SJCRH30 (cell line): ENCODE measurements around the gene GULP1. TPM values are rescaled to one million over a fixed set of nuclear protein-coding genes. Genes with fewer than 3 reads are reported as not detected.

Source experiments
- DNase-seq, 2 experiments: peaks; one replicate each; pipeline ENCODE4 v3.0.0-alpha.2; 2015 to 2020
- H3K27ac ChIP-seq: fragments of 250-450 bp; sonication (Bioruptor Pico); 2 replicates; pipeline ENCODE4 v1.5.1; 2020; ENCODE audit warnings: mild to moderate bottlenecking, moderate library complexity
- H3K27me3 ChIP-seq: fragments of 250-450 bp; sonication (Bioruptor Pico); 2 replicates; pipeline ENCODE4 v1.5.1; 2020; ENCODE audit warnings: mild to moderate bottlenecking, moderate library complexity
- H3K36me3 ChIP-seq: fragments of 250-450 bp; sonication (Bioruptor Pico); 2 replicates; pipeline ENCODE4 v1.5.1; 2020; ENCODE audit warnings: mild to moderate bottlenecking, moderate library complexity
- H3K4me1 ChIP-seq: fragments of 250-450 bp; sonication (Bioruptor Pico); 2 replicates; pipeline ENCODE4 v1.5.1; 2020; ENCODE audit warnings: mild to moderate bottlenecking, moderate library complexity
- H3K4me3 ChIP-seq: fragments of 250-450 bp; sonication (Bioruptor Pico); 2 replicates; pipeline ENCODE4 v1.5.1; 2020; ENCODE audit warnings: mild to moderate bottlenecking, moderate library complexity
- H3K9me3 ChIP-seq: fragments of 250-450 bp; sonication (Bioruptor Pico); replicated peaks from 2 replicates; pipeline ENCODE4 v1.5.1; 2020; ENCODE audit warnings: mild to moderate bottlenecking, moderate library complexity
- total RNA-seq: library from RNA; depleted of rRNA; stranded (reverse); fragments of >200 nt; shearing (Covaris generic); gene quantifications from 2 replicates; pipeline ENCODE4 v1.2.3, GENCODE V29; 2014

GULP1 gene
- total RNA-seq, 1 experiment from 2014 or later: 90.0 TPM

DNA sequence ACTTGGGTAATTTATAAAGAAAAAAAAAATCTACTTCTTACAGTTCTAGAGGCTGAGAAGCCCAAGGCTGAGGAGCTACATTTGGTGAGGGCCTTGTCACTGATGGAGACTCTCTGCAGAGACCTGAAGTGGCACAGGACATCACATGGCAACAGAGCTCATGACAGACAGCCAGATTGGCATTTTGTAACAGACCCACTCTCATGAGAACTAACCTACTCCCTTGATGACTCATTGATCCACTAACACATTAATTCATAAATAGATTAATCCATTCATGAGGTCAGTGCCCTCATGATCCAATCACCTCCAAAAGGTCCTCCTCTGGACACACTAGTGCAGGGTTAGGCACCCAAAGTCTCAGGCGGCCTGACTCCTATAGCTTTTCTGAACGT, 318.4 kb downstream of the GULP1 start:
- Histone ChIP-seq H3K4me3 (no peak overlapping the region), H3K27me3 (no peaks in the 10 kb centered on the region), H3K36me3 (no peaks in the 10 kb centered on the region), H3K9me3 (peaks cover 9% of the 10 kb centered on the region), H3K4me1 (no peaks in the 10 kb centered on the region), H3K27ac (no peak overlapping the region)
- no peak for DNase-seq

DNA sequence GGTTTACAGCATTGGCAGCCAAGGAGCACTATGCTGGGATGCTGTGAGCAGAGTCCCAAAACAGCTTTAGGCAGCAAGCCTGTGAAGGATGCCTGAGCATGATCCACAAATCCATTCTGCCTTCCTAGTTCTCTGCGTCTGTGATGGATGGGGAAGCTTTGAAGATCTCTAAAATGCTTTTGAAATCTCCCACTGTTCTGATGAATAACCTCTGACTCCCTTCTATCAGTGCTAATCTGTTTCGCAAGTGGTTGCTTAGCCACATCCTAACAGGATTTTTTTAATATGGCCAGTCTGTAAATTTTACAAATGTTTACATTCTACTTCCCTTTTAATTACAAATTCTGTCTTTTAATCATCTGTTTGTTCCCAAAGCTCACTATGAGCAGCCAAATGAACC, 319.2 kb downstream of the GULP1 start:
- DNase-seq: no peak
- Histone ChIP-seq H3K36me3 (no peaks in the 10 kb centered on the region), H3K4me3 (no peak overlapping the region), H3K9me3 (peaks cover 9% of the 10 kb centered on the region), H3K27me3 (no peaks in the 10 kb centered on the region), H3K27ac (no peak overlapping the region), H3K4me1 (no peaks in the 10 kb centered on the region)

DNA sequence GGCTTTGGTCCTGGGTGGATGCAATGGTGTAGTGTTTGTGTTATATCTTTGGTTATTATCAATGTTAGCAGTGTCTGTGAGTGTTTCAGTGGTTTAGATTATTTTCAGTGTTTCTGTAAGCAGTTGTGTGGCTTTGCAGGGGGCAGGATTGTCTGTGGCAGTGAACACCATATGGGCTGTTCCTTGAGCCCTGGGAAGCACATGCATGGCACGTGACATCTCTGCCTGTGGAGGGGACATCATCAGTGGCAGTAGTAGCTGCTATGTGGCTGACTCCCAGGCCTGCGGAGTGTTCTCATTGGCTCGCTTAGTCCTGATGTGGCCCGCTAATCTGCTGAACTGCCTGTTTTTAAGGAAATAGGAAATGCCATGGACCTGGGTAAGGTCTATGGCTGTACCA, 327.5 kb downstream of the GULP1 start:
- Histone ChIP-seq H3K9me3 (no peaks in the 10 kb centered on the region; the same call in 1 of the 2 replicates), H3K4me1 (peaks cover 4% of the 10 kb centered on the region; the same call in 1 of the 2 replicates), H3K4me3 (no peak overlapping the region), H3K27ac (no peak overlapping the region), H3K27me3 (no peaks in the 10 kb centered on the region), H3K36me3 (no peaks in the 10 kb centered on the region)
- no peak for DNase-seq

GRCh38 chr2:188620916-188621315, 329.2 kb downstream of the GULP1 start:
- no peaks in the 10 kb centered on the region for H3K36me3 ChIP-seq
- H3K27ac ChIP-seq: no peak overlapping the region
- no peak for DNase-seq
- H3K4me1 ChIP-seq: peaks cover 10% of the 10 kb centered on the region
- no peaks in the 10 kb centered on the region for H3K27me3 ChIP-seq
- no peaks in the 10 kb centered on the region; the same call in 1 of the 2 replicates for H3K9me3 ChIP-seq
- no peak overlapping the region for H3K4me3 ChIP-seq

- DNase-seq: no peak
- Histone ChIP-seq H3K4me3 (no peak overlapping the region), H3K27ac (no peak overlapping the region), H3K4me1 (peaks cover 10% of the 10 kb centered on the region), H3K27me3 (no peaks in the 10 kb centered on the region), H3K9me3 (no peaks in the 10 kb centered on the region; the same call in 1 of the 2 replicates), H3K36me3 (no peaks in the 10 kb centered on the region)
Measured at GRCh38 chr2:188622601-188623260, 331.1 kb downstream of the GULP1 start.

DNA sequence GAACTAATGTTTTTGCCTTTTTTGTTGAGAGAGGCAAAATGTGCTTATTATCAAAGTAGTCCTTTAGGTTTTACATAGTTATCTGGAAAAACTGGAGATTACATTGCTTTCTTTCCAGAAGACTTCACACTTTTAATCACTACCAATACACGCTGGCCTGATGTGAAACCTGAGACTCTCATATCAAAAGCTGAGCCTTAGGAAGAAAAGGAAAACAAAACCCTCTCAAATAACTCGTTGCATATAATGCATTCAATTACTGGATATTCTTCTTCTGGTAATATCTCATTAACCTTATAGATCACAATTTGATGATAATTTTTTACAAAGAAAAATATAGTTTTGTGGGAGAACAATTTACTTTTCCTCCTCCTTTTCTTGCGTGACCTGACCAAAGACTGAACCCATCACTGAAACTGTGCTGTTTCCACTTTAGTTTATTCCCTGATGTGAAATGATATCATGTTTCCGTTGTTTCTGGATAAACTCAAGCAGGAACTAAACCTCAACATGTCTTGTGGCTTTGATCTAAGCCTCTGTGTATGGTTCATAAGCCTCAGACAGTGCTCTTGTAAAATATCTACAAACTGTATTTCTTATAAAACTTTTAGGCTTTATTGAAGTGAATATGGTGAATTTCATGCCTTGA, 332.4 kb downstream of the GULP1 start:
- H3K27ac ChIP-seq: no peak overlapping the region
- H3K9me3 ChIP-seq: no peaks in the 10 kb centered on the region; the same call in 1 of the 2 replicates
- no peaks in the 10 kb centered on the region for H3K27me3 ChIP-seq
- DNase-seq: peak in 1 of 2 experiments; percentile 92
- no peaks in the 10 kb centered on the region for H3K36me3 ChIP-seq
- H3K4me1 ChIP-seq: peaks cover 14% of the 10 kb centered on the region
- H3K4me3 ChIP-seq: peak overlapping the region; percentile 29

DNA sequence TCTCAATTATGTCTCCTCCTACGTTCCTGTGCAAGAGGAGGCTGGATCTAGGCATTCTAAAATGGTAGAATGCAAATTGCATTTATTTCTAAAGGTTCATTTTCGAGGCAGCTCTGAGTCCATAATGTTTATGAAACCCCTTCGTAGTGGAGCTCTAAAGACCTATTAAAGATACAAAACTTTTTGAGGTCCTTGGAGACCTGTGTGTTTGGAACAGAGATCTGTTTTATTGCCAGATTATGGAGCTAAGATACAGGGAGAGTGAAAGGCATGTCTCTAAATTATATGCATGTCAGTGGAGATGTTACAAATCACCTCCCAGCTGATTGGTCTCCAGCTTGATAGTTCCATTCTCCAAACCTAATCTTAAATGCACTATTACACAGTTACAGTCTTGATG, 335.8 kb downstream of the GULP1 start:
- DNase-seq: no peak
- Histone ChIP-seq H3K36me3 (no peaks in the 10 kb centered on the region), H3K27ac (no peak overlapping the region), H3K27me3 (no peaks in the 10 kb centered on the region), H3K4me1 (peaks cover 22% of the 10 kb centered on the region), H3K4me3 (no peak overlapping the region), H3K9me3 (no peaks in the 10 kb centered on the region)

DNA sequence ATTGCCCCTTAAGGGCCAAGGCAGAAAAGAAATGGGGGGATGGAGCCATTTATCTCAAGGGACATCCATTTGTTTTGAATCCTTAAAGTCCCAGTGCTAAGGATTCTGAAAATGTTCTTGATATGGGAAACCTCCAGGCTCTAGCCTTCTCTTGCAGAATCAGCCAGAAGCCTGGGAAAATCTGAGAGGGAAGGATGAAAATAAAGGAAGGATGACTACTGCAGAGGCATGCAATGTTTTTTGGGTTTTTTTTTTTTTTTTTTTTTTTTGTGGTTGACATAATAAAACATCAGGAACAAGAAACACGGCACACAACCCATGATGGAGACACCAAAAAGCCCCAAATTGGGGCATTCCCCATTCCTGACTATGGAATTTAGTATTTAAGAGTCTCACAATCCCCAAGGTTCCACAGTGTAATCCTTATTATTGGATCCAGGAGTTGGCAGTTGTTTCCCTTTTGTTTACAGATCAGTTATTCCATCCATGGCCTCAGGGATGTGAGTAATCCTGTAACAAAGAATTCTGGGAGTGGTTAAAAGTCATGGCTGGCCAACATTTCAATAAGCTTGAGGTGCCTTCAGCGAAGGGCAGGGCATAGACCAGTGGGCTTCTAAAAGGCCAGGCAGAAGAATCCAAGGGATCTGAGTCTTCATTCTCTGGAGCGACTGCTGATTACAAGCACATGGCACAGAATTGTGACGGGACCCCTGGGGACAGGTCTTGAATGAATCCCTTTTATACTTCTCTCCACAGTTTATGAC, 337.5 kb downstream of the GULP1 start:
- peak; percentile 60 to 83 for DNase-seq
- Histone ChIP-seq H3K36me3 (no peaks in the 10 kb centered on the region), H3K9me3 (no peaks in the 10 kb centered on the region), H3K4me3 (no peak overlapping the region), H3K27me3 (no peaks in the 10 kb centered on the region), H3K27ac (no peak overlapping the region), H3K4me1 (peaks cover 17% of the 10 kb centered on the region)

- no peaks in the 10 kb centered on the region for H3K9me3 ChIP-seq
- no peaks in the 10 kb centered on the region for H3K36me3 ChIP-seq
- no peak overlapping the region for H3K4me3 ChIP-seq
- H3K27ac ChIP-seq: no peak overlapping the region
- no peaks in the 10 kb centered on the region for H3K27me3 ChIP-seq
- H3K4me1 ChIP-seq: peaks cover 12% of the 10 kb centered on the region
- DNase-seq: no peak
Measured at GRCh38 chr2:188629753-188630527, 338.3 kb downstream of the GULP1 start.

- Histone ChIP-seq H3K4me1 (peaks cover 12% of the 10 kb centered on the region), H3K27me3 (no peaks in the 10 kb centered on the region), H3K27ac (no peak overlapping the region), H3K9me3 (no peaks in the 10 kb centered on the region), H3K4me3 (no peak overlapping the region), H3K36me3 (no peaks in the 10 kb centered on the region)
- DNase-seq: no peak
Measured at GRCh38 chr2:188631037-188631809, 339.5 kb downstream of the GULP1 start.

GRCh38 chr2:188634656-188635055, 343.0 kb downstream of the GULP1 start:
- no peaks in the 10 kb centered on the region for H3K36me3 ChIP-seq
- H3K4me3 ChIP-seq: no peak overlapping the region
- DNase-seq: no peak
- no peaks in the 10 kb centered on the region for H3K9me3 ChIP-seq
- H3K27me3 ChIP-seq: no peaks in the 10 kb centered on the region
- no peak overlapping the region for H3K27ac ChIP-seq
- H3K4me1 ChIP-seq: peaks cover 2% of the 10 kb centered on the region
